ENCODE results near the gene CEACAM16. TPM values are rescaled to one million over a fixed set of nuclear protein-coding genes. Genes with fewer than 3 reads are reported as not detected.
A peak's percentile ranks its signal among the peaks of the same experiment; 100 is the strongest.
"Not testable (repeated sequence)": the region's sequence is repeated elsewhere in the genome, so short reads cannot be mapped to it uniquely, and the experiment has no call there.

Gene CEACAM16, protein sequence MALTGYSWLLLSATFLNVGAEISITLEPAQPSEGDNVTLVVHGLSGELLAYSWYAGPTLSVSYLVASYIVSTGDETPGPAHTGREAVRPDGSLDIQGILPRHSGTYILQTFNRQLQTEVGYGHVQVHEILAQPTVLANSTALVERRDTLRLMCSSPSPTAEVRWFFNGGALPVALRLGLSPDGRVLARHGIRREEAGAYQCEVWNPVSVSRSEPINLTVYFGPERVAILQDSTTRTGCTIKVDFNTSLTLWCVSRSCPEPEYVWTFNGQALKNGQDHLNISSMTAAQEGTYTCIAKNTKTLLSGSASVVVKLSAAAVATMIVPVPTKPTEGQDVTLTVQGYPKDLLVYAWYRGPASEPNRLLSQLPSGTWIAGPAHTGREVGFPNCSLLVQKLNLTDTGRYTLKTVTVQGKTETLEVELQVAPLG
- total RNA-seq (2014; rRNA removed; shearing (Covaris generic)): not detected in 2 replicates
- not detected in 2 replicates for polyA plus RNA-seq (2015; cell fraction: cytosol; rRNA removed)
- polyA plus RNA-seq (2015; cell fraction: nucleus; rRNA removed): not detected in 2 replicates

DNA sequence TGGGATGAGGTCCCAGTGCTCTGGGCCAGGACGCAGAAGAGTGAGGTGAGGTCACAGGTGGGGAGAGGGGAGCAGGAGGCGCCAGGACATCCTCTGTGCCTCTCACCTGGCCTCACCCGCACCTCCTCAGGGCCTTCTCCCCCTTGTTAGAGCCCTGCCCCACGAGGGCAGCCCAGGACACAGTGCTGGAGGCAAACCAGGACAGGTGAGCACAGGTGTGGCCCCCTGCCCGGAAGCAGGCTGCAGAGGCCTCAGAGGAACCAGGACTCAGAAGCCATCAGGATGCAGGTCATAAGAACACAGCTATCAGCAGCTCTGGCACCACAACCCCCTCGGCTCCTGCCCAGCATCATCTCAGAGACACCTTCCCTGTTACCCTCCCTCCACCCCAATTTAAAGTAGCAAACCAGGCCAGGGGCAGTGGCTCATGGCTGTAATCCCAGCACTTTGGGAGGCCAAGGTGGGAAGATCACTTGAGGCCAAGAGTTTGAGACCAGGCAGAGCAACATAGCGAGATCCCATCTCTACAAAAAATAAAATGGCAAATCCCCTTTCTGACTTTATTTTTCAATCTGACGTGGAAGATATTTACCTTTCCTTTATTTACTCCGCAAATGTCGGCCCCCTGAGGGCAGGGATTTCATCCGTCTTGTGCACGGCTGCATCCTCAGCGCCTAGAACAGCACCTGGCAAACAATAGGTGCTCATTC lies at the start of gene CEACAM16:
CEACAM16 (plus strand) TSS at position 660 of the 710 bp plus-strand sequence. CDS start 2,306 bp downstream, outside the sequence.
- no peak for DNase-seq (ENCODE audit: low read depth)

DNA sequence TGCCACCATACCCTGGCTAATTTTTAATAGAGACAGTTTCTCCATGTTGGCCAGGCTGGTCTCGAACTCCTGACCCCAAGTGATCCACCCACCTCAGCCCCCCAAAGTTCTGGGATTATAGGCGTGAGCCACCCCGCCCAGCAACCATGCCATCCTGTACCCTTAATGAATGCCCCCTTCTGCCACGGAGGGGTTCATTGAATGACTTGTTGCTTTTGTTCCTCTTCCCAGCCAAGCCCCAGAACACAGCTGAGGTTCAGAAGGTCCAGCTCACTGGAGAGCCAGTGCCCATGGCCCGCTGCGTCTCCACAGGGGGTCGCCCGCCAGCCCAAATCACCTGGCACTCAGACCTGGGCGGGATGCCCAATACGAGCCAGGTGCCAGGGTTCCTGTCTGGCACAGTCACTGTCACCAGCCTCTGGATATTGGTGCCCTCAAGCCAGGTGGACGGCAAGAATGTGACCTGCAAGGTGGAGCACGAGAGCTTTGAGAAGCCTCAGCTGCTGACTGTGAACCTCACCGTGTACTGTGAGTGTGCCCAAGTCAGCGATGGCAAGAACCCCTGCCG lies 49.3 kb upstream of the CEACAM16 start:
- DNase-seq (ENCODE audit: low read depth): no peak

DNA sequence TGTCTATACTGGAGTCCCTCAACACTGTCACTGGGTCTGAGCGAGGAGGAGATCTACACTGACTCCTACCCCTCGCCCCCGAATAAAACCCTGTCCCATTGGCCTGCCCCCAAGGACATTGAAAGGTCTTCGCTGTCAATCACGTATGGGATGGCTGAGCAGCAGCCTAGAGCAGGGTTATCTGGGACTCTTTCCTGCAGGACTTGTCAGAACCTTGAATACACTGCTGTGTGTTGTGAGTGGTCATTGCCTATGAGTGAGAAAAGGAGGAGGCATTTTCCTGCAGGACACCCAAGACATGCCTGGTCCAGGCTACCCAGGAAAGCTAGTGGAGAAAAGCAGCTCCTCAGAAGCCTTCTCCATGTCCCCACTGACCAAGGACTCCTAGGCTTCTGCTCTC lies 45.6 kb upstream of the CEACAM16 start:
- DNase-seq (ENCODE audit: low read depth): no peak

DNA sequence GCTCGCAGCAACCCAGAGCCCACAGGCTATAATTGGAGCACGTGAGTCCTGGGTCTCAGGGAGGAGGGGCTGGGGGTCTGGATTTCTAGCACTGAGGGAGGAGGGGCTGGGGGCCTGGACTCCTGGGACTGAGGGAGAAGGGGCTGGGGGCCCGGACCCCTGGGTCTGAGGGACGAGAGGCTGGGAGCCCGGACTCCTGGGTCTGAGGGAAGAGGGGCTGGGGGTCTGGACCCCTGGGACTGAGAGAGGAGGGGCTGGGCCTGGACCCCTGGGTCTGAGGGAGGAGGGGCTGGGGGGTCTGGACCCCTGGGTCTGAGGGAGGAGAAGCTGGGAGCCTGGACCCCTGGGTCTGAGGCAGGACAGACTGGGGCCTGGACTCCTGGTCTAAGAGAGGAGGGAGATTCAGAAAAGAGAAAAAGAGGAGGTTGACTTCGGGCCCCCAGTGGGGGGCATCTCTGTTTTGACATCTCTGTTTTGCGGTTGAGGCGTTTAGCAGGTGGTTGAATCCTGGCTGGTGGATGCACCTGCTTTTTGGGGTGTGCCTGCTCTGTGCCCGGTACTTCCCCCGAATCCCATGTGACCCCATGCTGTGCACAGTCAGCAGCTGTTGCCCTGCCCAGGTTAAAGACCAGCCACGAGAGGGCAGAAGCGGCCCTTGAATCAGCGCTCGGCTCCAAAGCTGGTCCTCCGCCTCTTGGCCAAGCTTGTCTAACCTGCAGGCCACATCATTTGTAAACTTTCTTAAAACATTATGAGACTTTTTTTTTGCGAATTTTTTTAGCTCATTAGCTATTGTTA lies 44.8 kb upstream of the CEACAM16 start:
- peak; percentile 49 for DNase-seq (ENCODE audit: low read depth)

DNA sequence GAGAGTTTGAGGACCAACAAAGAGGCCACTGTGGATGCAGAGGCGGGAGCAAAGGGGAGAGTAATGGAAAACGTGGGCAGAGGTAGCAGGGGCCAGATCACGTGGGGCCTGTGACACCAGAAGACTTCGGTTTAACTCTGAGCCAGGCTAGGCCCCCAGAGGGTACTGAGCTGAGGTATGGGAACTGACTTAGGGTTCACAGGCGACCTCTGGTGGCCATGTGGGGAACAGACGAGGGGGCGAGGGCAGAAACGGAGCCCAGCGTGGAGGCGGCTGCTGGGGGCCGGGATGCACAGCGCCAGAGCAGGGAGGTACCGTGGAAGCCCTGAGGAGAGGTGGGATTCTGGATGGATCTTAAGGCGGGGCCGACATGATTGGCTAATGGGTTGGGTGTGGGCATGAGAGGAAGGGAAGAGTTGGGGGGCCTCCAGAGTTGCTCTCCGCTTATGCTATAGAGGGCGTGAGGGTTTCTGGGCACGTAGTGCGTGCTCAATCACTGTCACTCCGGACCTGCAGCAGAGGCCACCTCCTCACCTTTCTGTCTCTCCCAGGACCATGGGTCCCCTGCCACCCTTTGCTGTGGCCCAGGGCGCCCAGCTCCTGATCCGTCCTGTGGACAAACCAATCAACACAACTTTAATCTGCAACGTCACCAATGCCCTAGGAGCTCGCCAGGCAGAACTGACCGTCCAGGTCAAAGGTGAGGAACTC lies 41.6 kb upstream of the CEACAM16 start:
- peak; percentile 55 for DNase-seq (ENCODE audit: low read depth)

DNA sequence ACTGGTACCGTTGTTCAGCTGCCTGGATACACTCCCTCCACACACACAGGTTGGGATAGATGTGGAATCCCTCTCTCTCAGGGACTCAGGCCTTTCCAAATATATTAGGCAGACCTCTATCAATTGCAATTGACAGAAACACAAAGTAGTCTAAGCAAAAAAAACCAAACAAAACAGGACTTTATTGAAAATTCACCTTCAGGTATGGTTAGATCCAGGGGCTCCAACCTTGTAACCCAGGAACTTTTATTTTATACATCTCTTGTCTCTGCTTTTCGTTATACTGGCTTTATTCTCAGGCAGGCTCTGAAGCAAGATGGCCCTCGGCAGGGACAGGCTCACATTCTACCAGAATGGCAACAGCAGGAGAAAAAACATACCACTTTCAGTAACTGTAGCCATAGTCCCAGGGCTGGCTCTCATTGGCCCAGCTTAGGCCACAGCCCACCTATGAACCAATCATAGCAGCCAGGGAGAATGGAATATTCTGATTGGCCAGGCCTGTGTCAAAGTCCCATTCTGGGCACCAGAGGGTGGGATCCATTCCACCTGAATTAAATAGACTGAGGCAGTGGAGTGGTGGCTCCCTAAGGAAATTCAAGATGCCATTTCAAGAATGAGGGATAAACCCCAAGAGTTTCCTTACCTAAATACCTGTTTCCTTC lies 40.8 kb upstream of the CEACAM16 start:
- DNase-seq (ENCODE audit: low read depth): no peak

DNA sequence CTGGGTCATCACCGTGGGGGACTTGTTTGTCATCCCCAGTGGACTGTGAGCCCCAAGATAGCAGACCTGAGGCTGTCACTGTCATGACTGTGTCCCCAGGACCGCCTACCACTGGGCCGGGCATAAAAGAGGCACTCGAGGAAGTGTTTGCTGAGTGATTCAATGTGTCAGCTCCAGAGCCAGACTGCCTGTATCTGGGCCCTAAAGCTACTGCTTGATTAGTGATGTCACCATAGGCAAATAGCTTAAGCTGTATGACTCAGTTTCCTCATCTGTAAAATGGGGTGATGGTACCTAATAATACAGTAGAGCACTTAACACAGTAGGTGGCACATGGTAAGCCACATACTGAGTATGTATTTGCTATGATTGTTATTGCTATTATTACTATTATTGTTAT lies 38.9 kb upstream of the CEACAM16 start:
- DNase-seq (ENCODE audit: low read depth): no peak

DNA sequence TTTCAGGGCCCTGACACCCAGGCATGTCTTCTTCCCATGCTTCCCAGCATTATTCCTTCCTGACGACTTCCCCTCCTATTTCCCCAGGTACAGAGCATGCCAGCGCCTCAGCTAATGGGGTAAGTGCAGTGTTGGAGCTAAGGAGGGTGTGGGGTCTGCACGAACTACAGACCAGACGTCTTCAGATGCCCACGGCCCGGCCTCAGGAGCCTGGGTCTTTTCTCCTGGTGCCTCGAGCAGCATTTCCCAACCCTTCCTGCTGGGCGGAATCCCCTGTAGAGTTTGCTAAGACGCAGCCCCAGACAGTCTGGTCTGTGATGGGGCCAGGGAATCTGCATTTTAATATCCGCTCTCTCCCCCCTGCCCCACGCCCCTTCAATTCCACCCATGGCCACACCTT lies 37.7 kb upstream of the CEACAM16 start:
- no peak for DNase-seq (ENCODE audit: low read depth)

DNA sequence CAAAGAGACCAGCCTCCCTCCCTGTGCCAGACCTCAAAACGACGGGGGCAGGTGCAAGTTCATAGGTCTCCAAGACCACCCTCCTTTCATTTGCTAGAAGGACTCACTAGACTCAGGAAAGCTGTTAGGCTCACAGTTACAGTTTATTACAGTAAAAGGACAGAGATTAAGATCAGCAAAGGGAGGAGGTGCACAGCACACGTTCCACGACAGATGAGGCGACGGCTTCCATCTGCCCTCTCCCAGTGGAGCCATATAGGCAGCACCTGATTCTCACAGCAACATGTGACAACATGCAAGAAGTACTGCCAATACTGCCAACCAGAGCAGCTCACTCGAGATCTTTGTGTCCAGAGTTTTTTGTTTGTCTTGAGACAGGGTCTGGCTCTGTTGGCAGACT lies 37.0 kb upstream of the CEACAM16 start:
- DNase-seq (ENCODE audit: low read depth): no peak

DNA sequence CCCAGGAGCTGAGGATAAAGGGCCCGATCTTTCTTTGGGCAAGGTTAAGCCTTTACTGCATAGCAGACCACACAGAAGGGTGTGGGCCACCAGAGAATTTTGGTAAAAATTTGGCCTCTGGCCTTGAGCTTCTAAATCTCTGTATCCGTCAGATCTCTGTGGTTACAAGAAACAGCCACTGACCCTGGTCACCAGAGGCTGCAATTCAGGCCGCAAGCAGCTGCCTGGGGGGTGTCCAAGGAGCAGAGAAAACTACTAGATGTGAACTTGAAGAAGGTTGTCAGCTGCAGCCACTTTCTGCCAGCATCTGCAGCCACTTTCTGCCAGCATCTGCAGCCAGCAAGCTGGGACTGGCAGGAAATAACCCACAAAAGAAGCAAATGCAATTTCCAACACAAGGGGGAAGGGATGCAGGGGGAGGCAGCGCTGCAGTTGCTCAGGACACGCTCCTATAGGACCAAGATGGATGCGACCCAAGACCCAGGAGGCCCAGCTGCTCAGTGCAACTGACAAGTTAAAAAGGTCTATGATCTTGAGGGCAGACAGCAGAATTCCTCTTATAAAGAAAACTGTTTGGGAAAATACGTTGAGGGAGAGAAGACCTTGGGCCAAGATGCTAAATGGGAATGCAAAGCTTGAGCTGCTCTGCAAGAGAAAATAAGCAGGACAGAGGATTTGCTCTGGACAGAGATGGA lies 36.1 kb upstream of the CEACAM16 start:
- DNase-seq (ENCODE audit: low read depth): no peak

DNA sequence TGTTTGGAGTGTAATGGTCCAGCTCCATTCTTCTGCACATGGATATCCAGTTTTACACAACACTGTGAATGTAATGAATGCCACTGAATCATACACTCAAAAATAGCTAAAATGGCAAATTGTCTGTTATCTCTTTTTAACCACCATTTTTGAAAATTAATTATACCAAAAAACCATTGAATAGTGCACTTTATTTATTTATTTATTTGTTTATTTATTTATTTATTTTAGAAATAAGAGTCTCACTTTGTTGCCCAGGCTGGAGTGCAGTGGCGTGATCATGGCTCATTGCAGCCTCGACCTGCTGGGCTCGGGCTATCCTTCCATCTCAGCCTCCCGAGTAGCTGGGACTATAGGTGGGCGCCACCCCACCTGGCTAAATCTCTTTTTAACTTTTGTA lies 35.0 kb upstream of the CEACAM16 start:
- no peak for DNase-seq (ENCODE audit: low read depth)

DNA sequence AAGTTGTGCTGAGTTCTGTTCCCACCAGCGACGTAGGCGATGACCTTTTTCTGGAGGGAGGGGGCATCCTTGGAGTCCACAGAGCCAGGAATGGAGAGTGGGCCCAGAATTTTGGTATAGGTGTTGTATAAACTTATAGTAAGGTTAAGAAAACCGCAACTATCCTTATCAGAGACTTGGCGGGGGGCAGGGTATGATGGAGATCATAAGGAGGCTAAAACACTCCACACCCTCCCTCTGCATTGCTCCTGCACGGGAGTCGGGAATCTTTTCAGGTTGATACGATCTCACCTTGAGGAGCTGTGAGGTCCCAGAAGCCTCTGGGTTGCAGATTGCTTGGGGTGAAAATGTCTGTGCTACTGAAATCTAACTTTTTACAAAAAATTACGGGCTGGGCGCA lies 34.0 kb upstream of the CEACAM16 start:
- no peak for DNase-seq (ENCODE audit: low read depth)

DNA sequence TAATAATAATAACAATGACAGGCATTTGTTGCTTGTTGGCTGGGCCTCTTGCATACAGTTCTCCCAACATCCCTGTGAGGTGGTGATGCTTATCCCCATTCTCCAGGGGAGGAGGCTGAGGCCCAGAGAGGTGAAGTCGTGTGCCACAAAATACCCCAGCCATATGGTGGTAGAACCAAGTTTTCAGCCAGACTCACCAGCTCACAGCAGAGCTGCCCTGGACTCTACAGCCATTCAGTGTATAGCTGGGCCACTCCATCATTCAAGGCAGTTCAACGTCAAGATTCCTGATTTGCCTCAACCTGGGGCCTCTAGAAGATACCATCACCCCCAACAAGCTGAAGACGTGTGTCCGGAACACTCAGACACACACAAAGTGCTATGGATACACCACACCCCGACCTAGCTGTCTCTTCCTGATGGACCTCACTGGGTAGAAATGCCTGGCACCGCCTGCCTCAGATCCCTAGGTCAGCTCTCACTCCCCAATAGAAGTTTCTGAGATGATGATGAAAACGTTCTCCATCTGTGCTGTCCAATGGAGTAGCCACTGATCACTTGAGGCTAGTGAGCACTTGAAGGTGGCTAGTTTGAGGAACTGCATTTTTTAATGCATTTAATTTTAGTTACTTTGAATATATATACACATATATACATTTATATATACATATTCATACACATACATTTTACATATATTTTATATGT lies 31.9 kb upstream of the CEACAM16 start:
- no peak for DNase-seq (ENCODE audit: low read depth)

DNA sequence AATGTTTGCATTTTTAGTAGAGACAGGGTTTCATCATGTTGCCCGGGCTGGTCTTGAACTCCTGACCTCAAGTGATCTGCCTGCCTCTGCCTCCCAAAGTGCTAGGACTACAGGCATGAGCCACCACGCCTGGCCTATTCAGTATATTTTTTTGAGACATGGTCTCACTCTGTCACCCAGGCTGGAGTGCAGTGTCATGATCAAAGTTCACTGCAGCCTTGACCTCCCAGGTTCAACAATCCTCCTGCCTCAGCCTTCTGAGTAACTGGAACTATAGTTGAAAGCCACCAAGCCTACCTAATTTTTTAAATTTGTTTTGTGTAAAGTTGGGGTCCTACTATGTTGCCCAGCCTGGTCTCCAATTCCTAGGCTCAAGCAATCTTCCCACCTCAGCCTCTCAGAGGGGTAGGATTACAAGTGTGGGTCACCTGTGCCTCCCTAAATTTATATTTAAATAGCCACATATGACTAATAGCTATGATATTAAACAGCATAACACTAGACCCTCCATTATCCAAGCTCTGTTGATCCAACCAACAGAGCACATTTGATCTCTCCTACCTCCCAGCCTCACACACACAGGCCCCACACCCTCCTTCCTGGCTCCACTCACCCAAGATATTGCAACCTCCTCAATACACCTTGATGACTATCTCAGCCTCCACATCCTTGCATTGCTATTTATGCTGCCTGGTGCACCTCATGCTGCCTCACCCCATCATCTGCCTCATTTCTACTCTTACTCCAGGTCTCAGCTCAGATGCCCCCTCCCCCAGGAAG lies 29.8 kb upstream of the CEACAM16 start:
- no peak for DNase-seq (ENCODE audit: low read depth)

DNA sequence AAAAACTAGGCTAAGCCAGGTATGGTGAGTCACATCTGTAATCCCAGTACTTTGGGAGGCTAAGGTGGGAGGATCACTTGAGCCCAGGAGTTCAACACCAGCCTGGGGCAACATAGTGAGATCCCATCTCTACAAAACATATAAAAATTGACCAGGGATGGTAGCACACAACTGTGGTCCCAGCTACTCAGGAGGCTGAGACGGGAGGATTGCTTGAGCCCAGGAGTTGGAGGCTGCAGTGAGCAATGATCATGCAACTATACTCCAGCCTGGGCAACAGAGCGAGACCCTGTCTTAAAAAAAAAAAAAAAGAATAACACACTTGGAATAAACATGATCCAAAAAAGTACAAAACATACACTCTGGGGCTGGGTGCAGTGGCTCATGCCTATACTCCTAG lies 28.9 kb upstream of the CEACAM16 start:
- not testable (repeated sequence) for DNase-seq (ENCODE audit: low read depth)

DNA sequence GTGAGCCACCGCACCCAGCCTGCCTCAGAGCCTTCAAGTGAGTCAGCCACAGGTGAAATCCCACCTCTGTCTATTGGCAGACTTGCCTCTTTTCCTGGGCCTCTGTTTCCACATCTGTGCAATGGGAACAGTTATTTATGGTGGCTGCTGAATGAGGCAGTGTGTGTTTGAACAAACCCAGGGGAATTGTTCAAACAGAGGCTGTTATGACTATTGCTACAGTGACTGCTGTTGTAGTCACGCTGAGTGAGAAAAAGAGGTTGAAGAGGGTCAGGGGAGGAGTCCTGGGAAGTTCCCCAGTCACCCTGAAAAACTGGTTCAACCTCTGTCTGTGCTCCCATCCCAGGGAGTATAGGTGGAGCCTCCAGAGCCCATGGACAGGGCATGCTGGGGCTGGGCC lies 27.6 kb upstream of the CEACAM16 start, which contains the start of gene CEACAM19:
CEACAM19 (plus strand) TSS at position 83 of the 400 bp plus-strand sequence. CDS start 450 bp downstream, outside the sequence.
- no peak for DNase-seq (ENCODE audit: low read depth)

DNA sequence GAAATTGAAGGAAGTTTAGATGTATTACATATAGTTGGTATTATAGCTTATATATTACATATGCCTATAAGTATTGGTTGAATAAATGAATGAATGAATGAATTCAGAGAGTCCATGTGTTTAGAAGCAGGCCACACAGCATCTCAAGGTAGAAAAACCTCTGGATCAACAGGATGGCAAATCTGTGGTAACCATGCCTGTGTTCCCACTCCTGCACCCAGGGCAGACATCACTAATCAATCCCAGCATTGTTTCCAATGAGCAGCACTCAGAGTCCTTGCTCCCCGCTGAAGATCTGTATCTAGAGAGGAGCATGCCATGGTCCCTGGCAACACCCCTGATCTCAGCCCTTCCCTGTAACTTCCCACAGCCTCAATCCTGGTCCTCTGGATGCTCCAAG lies 26.7 kb upstream of the CEACAM16 start:
- DNase-seq (ENCODE audit: low read depth): no peak

DNA sequence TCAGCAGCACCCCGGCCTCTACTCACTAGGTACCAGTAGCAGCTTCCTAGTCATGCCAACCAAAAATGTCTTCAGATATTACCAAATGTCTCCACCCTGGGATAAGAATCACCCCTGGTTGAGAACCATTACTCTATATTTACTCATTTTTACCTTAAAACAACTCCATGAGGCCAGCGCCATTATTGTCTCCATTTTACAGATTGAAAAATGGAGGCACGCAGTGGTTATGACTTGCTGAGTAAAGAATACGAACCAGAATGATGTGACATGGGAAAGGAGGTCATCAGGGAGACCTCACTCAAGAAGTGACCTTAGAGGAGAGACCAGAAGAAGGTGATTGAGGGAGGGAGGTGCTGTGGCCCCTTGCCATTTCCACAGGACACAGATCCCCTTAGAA lies 25.4 kb upstream of the CEACAM16 start:
- no peak for DNase-seq (ENCODE audit: low read depth)
